Adipocyte (in vitro differentiated cells): ENCODE results near the gene TIMP4.

Experiments used
- DNase-seq: peaks from one replicate; pipeline ENCODE4 v3.0.0-alpha.2; 2015; ENCODE audit warnings: low read depth
- H3K27me3 ChIP-seq: replicated peaks from 2 replicates; pipeline ENCODE4 v1.7.0; 2013; ENCODE audit warnings: mild to moderate bottlenecking, low read length, moderate library complexity; ENCODE audit not compliant: control insufficient read depth, insufficient read depth
- H3K36me3 ChIP-seq: 2 replicates; pipeline ENCODE4 v1.7.0; 2013; ENCODE audit warnings: low read length, mild to moderate bottlenecking, moderate library complexity; ENCODE audit not compliant: control insufficient read depth, insufficient read depth, severe bottlenecking
- H3K4me1 ChIP-seq: 2 replicates; pipeline ENCODE4 v1.7.0; 2013; ENCODE audit warnings: mild to moderate bottlenecking, low read length, moderate library complexity; ENCODE audit not compliant: control insufficient read depth, insufficient read depth
- H3K4me3 ChIP-seq: 2 replicates; pipeline ENCODE4 v1.7.0; 2013; ENCODE audit warnings: mild to moderate bottlenecking, low read length, moderate library complexity
- H3K9ac ChIP-seq: 2 replicates; pipeline ENCODE4 v1.7.0; 2013; ENCODE audit warnings: mild to moderate bottlenecking, low read length, moderate library complexity
- H3K9me3 ChIP-seq: 2 replicates; pipeline ENCODE4 v1.7.0; 2013; ENCODE audit warnings: mild to moderate bottlenecking, low read length, moderate library complexity; ENCODE audit not compliant: control insufficient read depth

TIMP4 gene

GRCh38 chr3:12175137-12175593 lies 16.5 kb upstream of the TIMP4 start:
- Histone ChIP-seq H3K4me1 (peaks cover 56% of the 10 kb centered on the region), H3K9ac (peak overlapping the region; percentile 7), H3K36me3 (peaks cover 58% of the 10 kb centered on the region)

DNA sequence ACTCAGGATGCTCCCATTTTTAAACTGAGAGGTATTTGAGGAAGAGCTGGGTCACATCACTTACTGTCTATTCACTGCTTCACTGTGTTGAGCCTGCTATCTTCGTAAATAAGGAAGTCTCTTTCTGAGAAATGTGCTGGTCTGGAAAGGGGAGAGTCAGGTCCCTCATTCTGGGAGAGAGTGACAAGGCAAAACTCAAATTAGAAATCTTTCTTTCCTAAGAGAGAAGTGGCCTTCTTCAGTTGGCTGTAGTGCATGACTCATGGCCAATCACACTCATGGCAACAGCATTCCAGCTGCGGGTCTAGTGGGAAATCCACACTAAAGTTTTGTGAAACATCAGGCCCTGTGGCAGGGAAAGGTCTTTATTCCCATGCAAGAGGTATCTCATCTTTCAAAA lies 11.5 kb upstream of the TIMP4 start:
- H3K36me3 ChIP-seq = peaks cover 92% of the 10 kb centered on the region
- DNase-seq = peak; percentile 56
- H3K4me1 ChIP-seq = peaks cover 27% of the 10 kb centered on the region
- peak overlapping the region; percentile 79 for H3K9ac ChIP-seq
- no peaks in the 10 kb centered on the region for H3K27me3 ChIP-seq
- peaks cover 11% of the 10 kb centered on the region for H3K9me3 ChIP-seq
- peak overlapping the region; percentile 55 for H3K4me3 ChIP-seq

More at GRCh38 chr3:12175137-12175593, 16.5 kb upstream of the TIMP4 start:
- Histone ChIP-seq H3K4me3 (no peak overlapping the region), H3K27me3 (no peaks in the 10 kb centered on the region), H3K9me3 (peaks cover 11% of the 10 kb centered on the region)
- DNase-seq = peak; percentile 44

- DNase-seq = no peak
- Histone ChIP-seq H3K27me3 (no peaks in the 10 kb centered on the region), H3K36me3 (peaks cover 86% of the 10 kb centered on the region), H3K4me3 (no peak overlapping the region), H3K4me1 (peaks cover 18% of the 10 kb centered on the region), H3K9me3 (no peaks in the 10 kb centered on the region), H3K9ac (no peak overlapping the region)
Observed at GRCh38 chr3:12165909-12166308, 7.2 kb upstream of the TIMP4 start.

DNA sequence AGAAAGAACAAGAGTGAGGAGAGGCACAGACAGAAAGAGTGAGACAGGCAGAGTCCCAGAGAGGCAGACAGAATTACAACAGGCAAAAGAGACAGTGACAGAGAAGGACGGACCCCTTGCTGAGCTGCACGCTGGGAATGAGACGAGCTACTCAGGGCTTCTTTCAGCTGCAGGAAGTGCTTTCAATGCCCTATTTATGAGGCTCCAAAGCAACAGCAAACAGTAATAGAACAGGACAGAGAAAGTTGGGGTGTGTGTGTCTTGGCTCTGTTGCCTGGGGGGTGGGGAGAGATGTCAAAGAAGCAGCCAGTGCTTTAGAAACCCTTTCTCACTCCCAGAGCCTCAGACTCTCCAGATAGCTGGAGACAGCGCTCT lies 502 bp upstream of the TIMP4 start:
- DNase-seq = no peak
- Histone ChIP-seq H3K9ac (peak overlapping the region; percentile 82), H3K4me1 (peaks cover 55% of the 10 kb centered on the region), H3K9me3 (no peaks in the 10 kb centered on the region), H3K27me3 (no peaks in the 10 kb centered on the region), H3K36me3 (peaks cover 58% of the 10 kb centered on the region), H3K4me3 (peak overlapping the region; percentile 80)

DNA sequence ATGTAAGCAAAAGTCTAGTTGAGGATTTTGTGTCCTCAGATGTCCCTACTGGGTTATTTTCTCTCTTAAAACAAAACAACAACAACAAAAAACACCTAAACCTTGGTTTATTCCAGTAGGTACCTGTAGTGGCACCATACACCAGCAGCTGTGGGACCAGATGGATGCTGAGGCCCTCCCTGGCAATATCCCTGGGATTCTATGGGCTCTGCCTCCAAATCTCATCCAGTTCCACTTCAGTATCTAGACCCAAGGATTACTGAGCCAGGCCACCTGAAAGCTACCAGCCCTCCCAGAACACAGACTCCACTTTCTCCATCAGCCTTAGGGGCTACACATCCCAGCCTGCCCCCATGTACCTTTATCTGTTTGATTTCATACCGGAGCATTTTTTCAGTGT lies 1.7 kb downstream of the TIMP4 start:
- DNase-seq = no peak
- H3K4me3 ChIP-seq = peak overlapping the region; percentile 80

GRCh38 chr3:12155828-12156227 lies 2.9 kb downstream of the TIMP4 start:
- H3K9me3 ChIP-seq = no peaks in the 10 kb centered on the region
- no peaks in the 10 kb centered on the region for H3K27me3 ChIP-seq
- peaks cover 56% of the 10 kb centered on the region for H3K4me1 ChIP-seq
- H3K36me3 ChIP-seq = peaks cover 68% of the 10 kb centered on the region
- no peak overlapping the region for H3K4me3 ChIP-seq
- H3K9ac ChIP-seq = no peak overlapping the region
- DNase-seq = peak; percentile 71

More for the DNA sequence above, 1.7 kb downstream of the TIMP4 start:
- Histone ChIP-seq H3K27me3 (no peaks in the 10 kb centered on the region), H3K4me1 (peaks cover 59% of the 10 kb centered on the region), H3K9ac (no peak overlapping the region), H3K9me3 (no peaks in the 10 kb centered on the region), H3K36me3 (peaks cover 64% of the 10 kb centered on the region)

GRCh38 chr3:12155264-12155663 lies 3.4 kb downstream of the TIMP4 start:
- Histone ChIP-seq H3K27me3 (no peaks in the 10 kb centered on the region), H3K9me3 (no peaks in the 10 kb centered on the region), H3K4me1 (peaks cover 56% of the 10 kb centered on the region), H3K4me3 (no peak overlapping the region), H3K36me3 (peaks cover 71% of the 10 kb centered on the region), H3K9ac (no peak overlapping the region)
- DNase-seq = no peak

GRCh38 chr3:12154151-12154550 lies 4.6 kb downstream of the TIMP4 start:
- DNase-seq = peak; percentile 18
- H3K9me3 ChIP-seq = no peaks in the 10 kb centered on the region
- H3K9ac ChIP-seq = no peak overlapping the region
- H3K4me1 ChIP-seq = peaks cover 53% of the 10 kb centered on the region
- H3K36me3 ChIP-seq = peaks cover 71% of the 10 kb centered on the region
- H3K4me3 ChIP-seq = no peak overlapping the region
- H3K27me3 ChIP-seq = no peaks in the 10 kb centered on the region

DNA sequence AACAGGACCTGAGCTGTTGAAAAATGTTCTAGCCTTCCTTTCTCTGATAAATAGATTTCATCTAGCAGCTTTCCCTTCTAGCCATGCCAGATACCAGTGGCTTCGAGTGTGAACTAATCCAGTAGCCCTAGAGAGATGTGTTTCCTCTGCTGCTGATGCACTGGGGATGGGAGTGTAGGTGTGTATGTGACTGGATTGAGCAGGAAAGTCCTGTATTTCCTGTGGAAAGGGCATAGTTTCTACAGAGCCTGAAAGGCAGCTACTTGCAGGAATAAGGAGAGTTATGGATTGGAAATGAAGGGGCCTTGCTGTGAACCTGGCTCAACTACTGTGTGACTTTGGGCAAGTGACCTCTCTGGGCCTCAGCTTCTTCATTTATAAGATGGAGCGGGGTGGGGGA lies 8.6 kb downstream of the TIMP4 start:
- Histone ChIP-seq H3K36me3 (peaks cover 46% of the 10 kb centered on the region), H3K4me1 (peaks cover 46% of the 10 kb centered on the region), H3K9ac (peak overlapping the region; percentile 72), H3K4me3 (peak overlapping the region; percentile 70), H3K9me3 (no peaks in the 10 kb centered on the region), H3K27me3 (no peaks in the 10 kb centered on the region)
- DNase-seq = no peak

DNA sequence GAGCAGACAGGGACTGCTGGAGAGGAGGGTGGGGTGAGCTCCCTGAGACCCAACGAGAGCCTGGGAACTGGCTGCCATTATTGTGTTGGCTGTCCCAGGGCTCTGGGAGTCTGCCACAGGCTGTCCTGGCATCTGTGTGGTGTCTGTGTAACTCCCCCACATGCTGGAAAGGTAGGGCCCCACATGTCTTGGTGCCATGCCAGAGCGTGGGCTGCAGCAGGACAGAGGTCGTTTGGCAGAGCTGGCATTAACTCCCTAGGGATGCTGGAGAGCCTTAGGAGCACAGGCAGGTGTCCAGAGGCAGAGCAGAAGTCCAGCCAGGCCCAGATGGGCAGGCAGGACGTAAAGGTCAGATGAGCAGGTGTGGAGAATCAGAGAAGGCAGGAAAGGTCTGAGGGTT lies 9.7 kb downstream of the TIMP4 start:
- H3K9ac ChIP-seq = peak overlapping the region; percentile 72
- no peaks in the 10 kb centered on the region for H3K27me3 ChIP-seq
- peaks cover 47% of the 10 kb centered on the region for H3K4me1 ChIP-seq
- H3K4me3 ChIP-seq = peak overlapping the region; percentile 70
- no peaks in the 10 kb centered on the region for H3K9me3 ChIP-seq
- peaks cover 35% of the 10 kb centered on the region for H3K36me3 ChIP-seq
- DNase-seq = no peak

DNA sequence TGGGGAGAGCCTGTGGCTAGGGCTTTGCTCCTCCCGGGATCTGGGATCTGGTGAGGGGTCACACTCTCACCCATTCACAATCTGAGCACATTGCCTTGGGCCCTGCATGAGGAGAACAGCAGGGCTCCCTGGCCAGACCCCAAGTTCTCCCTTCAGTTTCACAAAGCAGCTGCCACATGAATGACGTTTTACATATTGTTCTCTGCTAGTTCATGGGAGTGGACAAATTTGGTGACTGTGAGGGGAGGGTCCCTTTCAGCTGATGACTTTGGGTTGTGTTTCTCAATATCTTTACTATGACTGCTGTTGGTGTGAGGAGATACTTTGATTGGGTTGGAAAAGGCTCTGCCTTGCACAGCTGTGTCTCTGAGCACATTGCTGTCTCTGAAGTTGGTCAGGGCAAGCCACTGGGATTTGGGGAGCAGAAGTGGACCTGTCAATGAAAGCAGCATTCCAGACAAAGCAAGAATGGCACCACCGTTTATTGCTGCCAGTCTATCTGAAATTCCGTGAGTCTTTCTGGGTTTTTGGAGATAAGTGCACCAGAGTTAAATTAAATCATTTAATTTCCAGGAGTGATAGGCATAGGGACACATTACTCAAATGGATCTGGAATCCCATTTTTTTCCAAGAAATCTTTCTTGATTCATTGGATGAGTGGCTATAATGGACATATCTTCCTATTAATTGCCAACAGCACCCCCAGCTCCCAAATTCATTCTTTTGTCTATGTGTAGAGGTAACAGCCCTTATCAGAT lies 10.3 kb downstream of the TIMP4 start:
- H3K9ac ChIP-seq = peak overlapping the region; percentile 72
- no peaks in the 10 kb centered on the region for H3K9me3 ChIP-seq
- peaks cover 50% of the 10 kb centered on the region for H3K4me1 ChIP-seq
- H3K36me3 ChIP-seq = peaks cover 29% of the 10 kb centered on the region
- H3K27me3 ChIP-seq = no peaks in the 10 kb centered on the region
- DNase-seq = peak; percentile 58
- peak overlapping the region; percentile 70 for H3K4me3 ChIP-seq
